ENCODE results near the gene ACTL7A. TPM values are rescaled to one million over a fixed set of nuclear protein-coding genes. Genes with fewer than 3 reads are reported as not detected.

ACTL7A gene
- polyA plus RNA-seq, 1 donor from 2014 or later: not detected

- Histone ChIP-seq H3K27me3 (ENCODE audit: insufficient read depth, low read depth, low read length) (no peaks in the 10 kb centered on the region), H3K9ac (ENCODE audit: low read length) (no peak overlapping the region), H3K4me3 (ENCODE audit: low read length) (no peak overlapping the region), H3K36me3 (ENCODE audit: insufficient read depth, low read length) (peaks cover 19% of the 10 kb centered on the region), H2AFZ (ENCODE audit: low read depth, low read length) (no peak overlapping the region), H3K79me2 (replicated peaks; ENCODE audit: insufficient read depth, low read length) (no peaks in the 10 kb centered on the region), H3K9me2 (ENCODE audit: insufficient read depth, low read length) (no peaks in the 10 kb centered on the region), H3K27ac (ENCODE audit: low read length) (no peak overlapping the region), H3K4me2 (ENCODE audit: low read length) (no peak overlapping the region), H3K9me3 (ENCODE audit: low read length) (no peaks in the 10 kb centered on the region), H3F3A (ENCODE audit: insufficient read depth, low read length, poor library complexity, severe bottlenecking) (peaks cover 7% of the 10 kb centered on the region), H4K20me1 (ENCODE audit: insufficient read depth) (no peaks in the 10 kb centered on the region)
- TF ChIP-seq CTCF (IDR thresholded peaks at IDR 0.05; ENCODE audit: poor library complexity, severe bottlenecking) (no peak), TAF1 (IDR thresholded peaks at IDR 0.05; ENCODE audit: low read depth) (no peak), EZH2 (IDR thresholded peaks at IDR 0.05; ENCODE audit: borderline replicate concordance, insufficient read depth, low read length, poor library complexity, severe bottlenecking) (no peak), MXI1 (conservative IDR thresholded peaks at IDR 0.05; ENCODE audit: poor library complexity, severe bottlenecking) (no peak), SMC3 (conservative IDR thresholded peaks at IDR 0.05; ENCODE audit: poor library complexity) (no peak), RAD21 (conservative IDR thresholded peaks at IDR 0.05) (no peak), POLR2AphosphoS5 (IDR thresholded peaks at IDR 0.05) (no peak), EP300 (conservative IDR thresholded peaks at IDR 0.05; ENCODE audit: poor library complexity, severe bottlenecking) (no peak)
- TF ChIP-seq, protein P1, sequence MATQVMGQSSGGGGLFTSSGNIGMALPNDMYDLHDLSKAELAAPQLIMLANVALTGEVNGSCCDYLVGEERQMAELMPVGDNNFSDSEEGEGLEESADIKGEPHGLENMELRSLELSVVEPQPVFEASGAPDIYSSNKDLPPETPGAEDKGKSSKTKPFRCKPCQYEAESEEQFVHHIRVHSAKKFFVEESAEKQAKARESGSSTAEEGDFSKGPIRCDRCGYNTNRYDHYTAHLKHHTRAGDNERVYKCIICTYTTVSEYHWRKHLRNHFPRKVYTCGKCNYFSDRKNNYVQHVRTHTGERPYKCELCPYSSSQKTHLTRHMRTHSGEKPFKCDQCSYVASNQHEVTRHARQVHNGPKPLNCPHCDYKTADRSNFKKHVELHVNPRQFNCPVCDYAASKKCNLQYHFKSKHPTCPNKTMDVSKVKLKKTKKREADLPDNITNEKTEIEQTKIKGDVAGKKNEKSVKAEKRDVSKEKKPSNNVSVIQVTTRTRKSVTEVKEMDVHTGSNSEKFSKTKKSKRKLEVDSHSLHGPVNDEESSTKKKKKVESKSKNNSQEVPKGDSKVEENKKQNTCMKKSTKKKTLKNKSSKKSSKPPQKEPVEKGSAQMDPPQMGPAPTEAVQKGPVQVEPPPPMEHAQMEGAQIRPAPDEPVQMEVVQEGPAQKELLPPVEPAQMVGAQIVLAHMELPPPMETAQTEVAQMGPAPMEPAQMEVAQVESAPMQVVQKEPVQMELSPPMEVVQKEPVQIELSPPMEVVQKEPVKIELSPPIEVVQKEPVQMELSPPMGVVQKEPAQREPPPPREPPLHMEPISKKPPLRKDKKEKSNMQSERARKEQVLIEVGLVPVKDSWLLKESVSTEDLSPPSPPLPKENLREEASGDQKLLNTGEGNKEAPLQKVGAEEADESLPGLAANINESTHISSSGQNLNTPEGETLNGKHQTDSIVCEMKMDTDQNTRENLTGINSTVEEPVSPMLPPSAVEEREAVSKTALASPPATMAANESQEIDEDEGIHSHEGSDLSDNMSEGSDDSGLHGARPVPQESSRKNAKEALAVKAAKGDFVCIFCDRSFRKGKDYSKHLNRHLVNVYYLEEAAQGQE (IDR thresholded peaks at IDR 0.05; ENCODE audit: borderline replicate concordance): no peak
Observed at GRCh38 chr9:108867116-108867515, 5.0 kb downstream of the ACTL7A start.

DNA sequence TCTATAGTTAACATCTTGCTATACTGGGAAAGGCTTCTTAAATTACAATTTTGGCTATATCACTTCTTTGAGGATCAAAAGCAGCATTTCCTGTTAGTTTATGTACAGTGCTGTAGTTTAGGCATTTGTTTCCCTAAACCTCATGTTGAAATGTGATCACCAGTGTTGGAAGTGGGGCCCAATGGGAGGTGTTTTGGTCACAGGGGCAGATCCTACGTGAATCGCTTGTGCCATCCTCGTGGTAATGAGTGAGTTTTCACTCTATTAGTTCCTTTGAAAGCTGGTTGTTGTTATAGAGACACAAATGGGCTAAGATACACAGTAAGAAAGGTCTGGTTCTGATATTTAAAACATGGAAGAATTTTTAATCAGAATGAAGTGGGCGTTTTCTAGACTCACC is 5.8 kb downstream of the ACTL7A start:
- H3K27ac ChIP-seq (ENCODE audit: low read length): no peak overlapping the region
- H3K9ac ChIP-seq (ENCODE audit: low read length): no peak overlapping the region
- no peak overlapping the region for H2AFZ ChIP-seq (ENCODE audit: low read depth, low read length)
- H3K36me3 ChIP-seq (ENCODE audit: insufficient read depth, low read length): peaks cover 19% of the 10 kb centered on the region
- no peaks in the 10 kb centered on the region for H4K20me1 ChIP-seq (ENCODE audit: insufficient read depth)
- no peak overlapping the region for H3K4me2 ChIP-seq (ENCODE audit: low read length)
- TF ChIP-seq CTCF (IDR thresholded peaks at IDR 0.05; ENCODE audit: poor library complexity, severe bottlenecking) (no peak), EP300 (conservative IDR thresholded peaks at IDR 0.05; ENCODE audit: poor library complexity, severe bottlenecking) (no peak), RAD21 (conservative IDR thresholded peaks at IDR 0.05) (no peak), EZH2 (IDR thresholded peaks at IDR 0.05; ENCODE audit: borderline replicate concordance, insufficient read depth, low read length, poor library complexity, severe bottlenecking) (no peak), TAF1 (IDR thresholded peaks at IDR 0.05; ENCODE audit: low read depth) (no peak), POLR2AphosphoS5 (IDR thresholded peaks at IDR 0.05) (no peak), MXI1 (conservative IDR thresholded peaks at IDR 0.05; ENCODE audit: poor library complexity, severe bottlenecking) (no peak), SMC3 (conservative IDR thresholded peaks at IDR 0.05; ENCODE audit: poor library complexity) (no peak)
- TF ChIP-seq, protein P1 (IDR thresholded peaks at IDR 0.05; ENCODE audit: borderline replicate concordance): no peak
- H3K4me3 ChIP-seq (ENCODE audit: low read length): no peak overlapping the region
- peaks cover 7% of the 10 kb centered on the region for H3F3A ChIP-seq (ENCODE audit: insufficient read depth, low read length, poor library complexity, severe bottlenecking)
- no peaks in the 10 kb centered on the region for H3K27me3 ChIP-seq (ENCODE audit: insufficient read depth, low read depth, low read length)
- H3K79me2 ChIP-seq (replicated peaks; ENCODE audit: insufficient read depth, low read length): no peaks in the 10 kb centered on the region
- no peaks in the 10 kb centered on the region for H3K9me3 ChIP-seq (ENCODE audit: low read length)
- H3K9me2 ChIP-seq (ENCODE audit: insufficient read depth, low read length): no peaks in the 10 kb centered on the region

Measured in neural cell (in vitro differentiated cells).